GM21515 (cell line): ENCODE measurements around the gene ZC3H10.

ENCODE experiments used
- ATAC-seq: cut with Tn5 transposase; IDR thresholded peaks from one replicate; pipeline ENCODE4 v1.9.1; 2021; ENCODE audit not compliant: unreplicated experiment

ZC3H10 gene

GRCh38 chr12:56127485-56127887, 9.4 kb downstream of the ZC3H10 start:
- ATAC-seq = no peak

GRCh38 chr12:56127888-56128669, 10.0 kb downstream of the ZC3H10 start, which contains the start of gene ESYT1:
ESYT1 (plus strand) TSS chr12:56128267; CDS start chr12:56128320, 53 bp downstream.
- peak; percentile 88 for ATAC-seq

- ATAC-seq = no peak
Measured at GRCh38 chr12:56128670-56129205, 10.7 kb downstream of the ZC3H10 start.

GRCh38 chr12:56129206-56129941, 11.3 kb downstream of the ZC3H10 start:
- ATAC-seq = no peak

- ATAC-seq = no peak
Measured at GRCh38 chr12:56129942-56130495, 12.0 kb downstream of the ZC3H10 start.

GRCh38 chr12:56130876-56131275, 12.8 kb downstream of the ZC3H10 start:
- no peak for ATAC-seq

- no peak for ATAC-seq
Measured at GRCh38 chr12:56134897-56135296, 16.8 kb downstream of the ZC3H10 start.

GRCh38 chr12:56137853-56138571, 19.9 kb downstream of the ZC3H10 start:
- ATAC-seq = no peak

GRCh38 chr12:56141946-56142784, 24.1 kb downstream of the ZC3H10 start:
- ATAC-seq = no peak

- no peak for ATAC-seq
Measured at GRCh38 chr12:56143217-56143616, 25.2 kb downstream of the ZC3H10 start.

GRCh38 chr12:56143870-56144269, 25.8 kb downstream of the ZC3H10 start:
- ATAC-seq = no peak

GRCh38 chr12:56145217-56145616, 27.2 kb downstream of the ZC3H10 start:
- no peak for ATAC-seq

GRCh38 chr12:56146492-56147460, 28.7 kb downstream of the ZC3H10 start:
- ATAC-seq = no peak

GRCh38 chr12:56150563-56150962, 32.5 kb downstream of the ZC3H10 start:
- no peak for ATAC-seq

GRCh38 chr12:56151672-56152131, 33.6 kb downstream of the ZC3H10 start:
- peak; percentile 50 for ATAC-seq

GRCh38 chr12:56152132-56152755, 34.2 kb downstream of the ZC3H10 start, which contains the start of gene MYL6B:
MYL6B (plus strand) TSS chr12:56152587; CDS start chr12:56153919, 1,332 bp downstream.
- ATAC-seq = peak; percentile 84

- ATAC-seq = no peak
Measured at GRCh38 chr12:56152756-56153677, 35.0 kb downstream of the ZC3H10 start.
